ENCODE measurements around the gene TMEM132A. TPM values are rescaled to one million over a fixed set of nuclear protein-coding genes. Genes with fewer than 3 reads are reported as not detected.

The TMEM132A gene
- total RNA-seq, 4 donors from 2014 or later = 7.5 to 9.6 (median 8.0) TPM

- 48% methylated on average over 2 of the region's 2 CpGs for WGBS
- Histone ChIP-seq H3K9me3 (no peaks in the 10 kb centered on the region), H3K4me1 (peaks cover 64% of the 10 kb centered on the region), H3K36me3 (peaks cover 35% of the 10 kb centered on the region), H3K4me3 (no peak overlapping the region), H3K27ac (no peak overlapping the region), H3K27me3 (peaks cover 6% of the 10 kb centered on the region)
- TF ChIP-seq POLR2AphosphoS5 (IDR thresholded peaks at IDR 0.05) (no peak), EP300 (IDR thresholded peaks at IDR 0.05) (no peak), POLR2A (IDR thresholded peaks at IDR 0.05) (no peak), CTCF (IDR thresholded peaks at IDR 0.05) (no peak)
- DNase-seq (ENCODE audit: low spot score in 2 of 2) = no peak
Measured at GRCh38 chr11:60919956-60920355, 4.3 kb upstream of the TMEM132A start.

- no peaks in the 10 kb centered on the region for H3K9me3 ChIP-seq
- TF ChIP-seq POLR2AphosphoS5 (IDR thresholded peaks at IDR 0.05) = no peak
- no peak for TF ChIP-seq CTCF (IDR thresholded peaks at IDR 0.05)
- no peak for TF ChIP-seq EP300 (IDR thresholded peaks at IDR 0.05)
- TF ChIP-seq POLR2A (IDR thresholded peaks at IDR 0.05) = no peak
- no peak overlapping the region for H3K4me3 ChIP-seq
- H3K4me1 ChIP-seq = peaks cover 59% of the 10 kb centered on the region
- WGBS = 90% methylated on average over 11 of the region's 11 CpGs
- no peak overlapping the region for H3K27ac ChIP-seq
- peak in 1 of 2 donors; percentile 46 for DNase-seq (ENCODE audit: low spot score in 2 of 2)
- H3K36me3 ChIP-seq = peaks cover 35% of the 10 kb centered on the region
- H3K27me3 ChIP-seq = peaks cover 7% of the 10 kb centered on the region
Measured at GRCh38 chr11:60921259-60921658, 3.0 kb upstream of the TMEM132A start.

GRCh38 chr11:60921777-60922335 lies 2.4 kb upstream of the TMEM132A start:
- Histone ChIP-seq H3K4me3 (no peak overlapping the region), H3K4me1 (peaks cover 53% of the 10 kb centered on the region), H3K36me3 (peaks cover 35% of the 10 kb centered on the region), H3K9me3 (no peaks in the 10 kb centered on the region), H3K27me3 (peaks cover 7% of the 10 kb centered on the region), H3K27ac (no peak overlapping the region)
- DNase-seq (ENCODE audit: low spot score in 2 of 2) = peak in 1 of 2 donors; percentile 50
- 85% methylated on average over 21 of the region's 23 CpGs for WGBS
- no peak for TF ChIP-seq CTCF (IDR thresholded peaks at IDR 0.05)
- no peak for TF ChIP-seq POLR2A (IDR thresholded peaks at IDR 0.05)
- no peak for TF ChIP-seq EP300 (IDR thresholded peaks at IDR 0.05)
- TF ChIP-seq POLR2AphosphoS5 (IDR thresholded peaks at IDR 0.05) = no peak

- DNase-seq (ENCODE audit: low spot score in 2 of 2) = peak in 1 of 2 donors; percentile 26
- WGBS = 95% methylated on average over 5 of the region's 6 CpGs
- Histone ChIP-seq H3K4me3 (no peak overlapping the region), H3K9me3 (no peaks in the 10 kb centered on the region), H3K36me3 (peaks cover 35% of the 10 kb centered on the region), H3K27ac (no peak overlapping the region), H3K27me3 (peaks cover 7% of the 10 kb centered on the region), H3K4me1 (peaks cover 43% of the 10 kb centered on the region)
- TF ChIP-seq EP300 (IDR thresholded peaks at IDR 0.05) (no peak), POLR2A (IDR thresholded peaks at IDR 0.05) (no peak)
Measured at GRCh38 chr11:60922906-60923305, 1.4 kb upstream of the TMEM132A start.

GRCh38 chr11:60923326-60923725 lies 934 bp upstream of the TMEM132A start:
- Histone ChIP-seq H3K27ac (no peak overlapping the region), H3K27me3 (peaks cover 7% of the 10 kb centered on the region), H3K9me3 (no peaks in the 10 kb centered on the region), H3K36me3 (peaks cover 35% of the 10 kb centered on the region), H3K4me3 (no peak overlapping the region), H3K4me1 (peaks cover 39% of the 10 kb centered on the region)
- DNase-seq (ENCODE audit: low spot score in 2 of 2) = no peak
- TF ChIP-seq POLR2AphosphoS5 (IDR thresholded peaks at IDR 0.05) = no peak
- WGBS = 88% methylated on average over 2 of the region's 5 CpGs

- H3K9me3 ChIP-seq = no peaks in the 10 kb centered on the region
- peaks cover 35% of the 10 kb centered on the region for H3K4me1 ChIP-seq
- H3K27ac ChIP-seq = no peak overlapping the region
- peaks cover 7% of the 10 kb centered on the region for H3K27me3 ChIP-seq
- peaks cover 35% of the 10 kb centered on the region for H3K36me3 ChIP-seq
- TF ChIP-seq POLR2AphosphoS5 (IDR thresholded peaks at IDR 0.05) (no peak), EP300 (IDR thresholded peaks at IDR 0.05) (no peak), CTCF (IDR thresholded peaks at IDR 0.05) (no peak), POLR2A (IDR thresholded peaks at IDR 0.05) (no peak)
- 48% methylated on average over 5 of the region's 6 CpGs for WGBS
- peak overlapping the region; percentile 57 for H3K4me3 ChIP-seq
- DNase-seq (ENCODE audit: low spot score in 2 of 2) = no peak
Measured at GRCh38 chr11:60923800-60924109, 505 bp upstream of the TMEM132A start.

All from suprapubic skin (tissue), 4 donors.